ENCODE measurements around the gene POP7.

Gene POP7

DNA sequence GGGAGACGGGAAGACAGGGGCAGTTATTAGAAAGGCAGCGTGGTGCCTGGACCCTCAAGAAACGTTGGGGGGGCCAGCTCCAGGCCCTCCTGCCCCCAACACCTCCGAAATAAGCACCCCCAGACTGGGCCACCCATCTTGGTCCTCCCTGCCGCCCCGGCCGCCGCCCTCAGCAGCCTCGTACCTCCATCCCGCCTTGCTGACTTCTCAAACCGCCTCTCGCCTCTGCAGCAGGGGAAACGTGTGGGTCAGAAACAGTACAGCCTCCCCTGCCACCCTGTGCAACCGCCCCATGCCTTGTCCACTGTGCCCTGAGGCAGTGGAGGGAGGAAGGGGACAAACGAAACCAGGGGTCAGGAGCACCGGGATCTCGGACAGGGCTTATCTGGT lies 19.1 kb upstream of the POP7 start:
- Histone ChIP-seq H3K9me3 (ENCODE audit: control insufficient read depth in 2 of 2, low read length in 2 of 2) (no peaks in the 10 kb centered on the region), H3K4me1 (ENCODE audit: control insufficient read depth, insufficient read depth, low read length) (peaks cover 29% of the 10 kb centered on the region), H3K27ac (ENCODE audit: low read length) (no peak overlapping the region), H3K27me3 (ENCODE audit: control insufficient read depth in 1 of 2, insufficient read depth in 2 of 2, low read length in 2 of 2) (no peaks in the 10 kb centered on the region), H3K9ac (ENCODE audit: low read length in 2 of 2) (no peak overlapping the region), H3K36me3 (ENCODE audit: control insufficient read depth in 2 of 2, insufficient read depth in 2 of 2, low read length in 2 of 2) (peaks cover 36 to 44% of the 10 kb centered on the region in 2 donors), H3K4me3 (ENCODE audit: low read length in 2 of 2) (no peak overlapping the region)

GRCh38 chr7:100687261-100687660 lies 18.7 kb upstream of the POP7 start:
- Histone ChIP-seq H3K4me1 (ENCODE audit: control insufficient read depth, insufficient read depth, low read length) (peaks cover 34% of the 10 kb centered on the region), H3K27me3 (ENCODE audit: control insufficient read depth in 1 of 2, insufficient read depth in 2 of 2, low read length in 2 of 2) (no peaks in the 10 kb centered on the region), H3K36me3 (ENCODE audit: control insufficient read depth in 2 of 2, insufficient read depth in 2 of 2, low read length in 2 of 2) (peaks cover 35 to 43% of the 10 kb centered on the region in 2 donors), H3K9me3 (ENCODE audit: control insufficient read depth in 2 of 2, low read length in 2 of 2) (no peaks in the 10 kb centered on the region), H3K4me3 (ENCODE audit: low read length in 2 of 2) (no peak overlapping the region), H3K27ac (ENCODE audit: low read length) (no peak overlapping the region), H3K9ac (ENCODE audit: low read length in 2 of 2) (no peak overlapping the region)

- Histone ChIP-seq H3K4me3 (ENCODE audit: low read length in 2 of 2) (no peak overlapping the region), H3K36me3 (ENCODE audit: control insufficient read depth in 2 of 2, insufficient read depth in 2 of 2, low read length in 2 of 2) (peaks cover 35 to 43% of the 10 kb centered on the region in 2 donors), H3K27me3 (ENCODE audit: control insufficient read depth in 1 of 2, insufficient read depth in 2 of 2, low read length in 2 of 2) (no peaks in the 10 kb centered on the region), H3K9ac (ENCODE audit: low read length in 2 of 2) (no peak overlapping the region), H3K9me3 (ENCODE audit: control insufficient read depth in 2 of 2, low read length in 2 of 2) (no peaks in the 10 kb centered on the region), H3K27ac (ENCODE audit: low read length) (no peak overlapping the region), H3K4me1 (ENCODE audit: control insufficient read depth, insufficient read depth, low read length) (peaks cover 39% of the 10 kb centered on the region)
These were observed 18.1 kb upstream of the POP7 start for GRCh38 chr7:100687751-100688300.

- Histone ChIP-seq H3K27me3 (ENCODE audit: control insufficient read depth in 1 of 2, insufficient read depth in 2 of 2, low read length in 2 of 2) (no peaks in the 10 kb centered on the region), H3K9ac (ENCODE audit: low read length in 2 of 2) (peak overlapping the region; percentile 5 to 51), H3K36me3 (ENCODE audit: control insufficient read depth in 2 of 2, insufficient read depth in 2 of 2, low read length in 2 of 2) (peaks cover 32 to 42% of the 10 kb centered on the region in 2 donors), H3K4me1 (ENCODE audit: control insufficient read depth, insufficient read depth, low read length) (peaks cover 44% of the 10 kb centered on the region), H3K27ac (ENCODE audit: low read length) (no peak overlapping the region), H3K9me3 (ENCODE audit: control insufficient read depth in 2 of 2, low read length in 2 of 2) (no peaks in the 10 kb centered on the region), H3K4me3 (ENCODE audit: low read length in 2 of 2) (no peak overlapping the region)
These were observed 17.5 kb upstream of the POP7 start for GRCh38 chr7:100688326-100688860.

GRCh38 chr7:100689230-100690135 lies 16.4 kb upstream of the POP7 start:
- peaks cover 44% of the 10 kb centered on the region for H3K4me1 ChIP-seq (ENCODE audit: control insufficient read depth, insufficient read depth, low read length)
- H3K36me3 ChIP-seq (ENCODE audit: control insufficient read depth in 2 of 2, insufficient read depth in 2 of 2, low read length in 2 of 2): peaks cover 26 to 34% of the 10 kb centered on the region in 2 donors
- no peak overlapping the region for H3K27ac ChIP-seq (ENCODE audit: low read length)

DNA sequence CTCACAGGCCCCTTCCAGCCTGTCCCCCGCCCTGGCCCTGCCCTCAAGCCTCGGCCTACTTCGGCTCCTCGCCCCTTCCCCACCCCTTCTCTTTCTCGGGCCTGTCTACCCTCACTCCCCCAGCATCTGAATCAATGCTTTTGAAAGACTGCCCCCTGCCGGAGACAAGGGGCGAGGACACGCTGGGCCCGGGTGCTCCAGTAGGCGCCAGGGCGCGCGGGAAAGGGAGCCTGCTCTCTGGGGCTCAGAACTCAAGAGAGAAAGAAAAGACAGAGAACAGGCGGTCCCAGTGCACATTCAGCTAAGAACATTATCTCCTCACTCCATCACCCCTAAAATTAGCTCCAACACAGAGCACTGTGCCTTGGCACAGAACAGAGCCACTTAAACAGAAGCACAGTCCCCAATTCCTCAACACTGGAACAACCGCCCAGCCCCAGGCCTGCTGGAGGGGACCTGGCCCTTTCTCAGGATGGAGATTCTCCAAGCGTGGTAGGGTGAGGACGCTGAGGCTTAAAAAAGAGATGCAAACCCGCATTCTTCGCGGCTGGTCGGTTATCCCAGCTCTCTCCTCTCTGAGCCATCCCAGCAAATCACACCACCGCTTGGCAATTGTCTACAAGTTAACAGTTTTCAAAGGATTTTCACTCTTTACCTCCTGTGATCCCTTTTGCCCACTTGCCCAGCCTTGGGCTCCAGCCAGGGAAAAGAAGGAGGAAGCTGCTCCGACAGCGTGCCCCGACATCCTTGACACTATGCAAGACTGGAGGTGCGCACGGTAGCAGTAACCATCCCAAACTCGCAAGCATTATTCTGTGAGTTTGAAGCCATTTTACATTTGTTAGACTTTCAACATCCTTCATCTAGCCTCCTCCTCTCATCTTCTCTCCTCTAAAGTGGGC lies 14.0 kb upstream of the POP7 start:
- Histone ChIP-seq H3K27ac (ENCODE audit: low read length) (peak overlapping the region; percentile 41), H3K4me1 (ENCODE audit: control insufficient read depth, insufficient read depth, low read length) (peaks cover 47% of the 10 kb centered on the region), H3K36me3 (ENCODE audit: control insufficient read depth in 2 of 2, insufficient read depth in 2 of 2, low read length in 2 of 2) (peaks cover 12% of the 10 kb centered on the region in 2 donors), H3K9ac (ENCODE audit: low read length in 2 of 2) (peak overlapping the region; percentile 38 to 42), H3K27me3 (ENCODE audit: control insufficient read depth in 1 of 2, insufficient read depth in 2 of 2, low read length in 2 of 2) (no peaks in the 10 kb centered on the region), H3K9me3 (ENCODE audit: control insufficient read depth in 2 of 2, low read length in 2 of 2) (no peaks in the 10 kb centered on the region), H3K4me3 (ENCODE audit: low read length in 2 of 2) (peak overlapping the region; percentile 78 to 83)

More at GRCh38 chr7:100689230-100690135, 16.4 kb upstream of the POP7 start:
- Histone ChIP-seq H3K9ac (ENCODE audit: low read length in 2 of 2) (peak overlapping the region in 1 of 2 donors; percentile 21), H3K9me3 (ENCODE audit: control insufficient read depth in 2 of 2, low read length in 2 of 2) (no peaks in the 10 kb centered on the region), H3K27me3 (ENCODE audit: control insufficient read depth in 1 of 2, insufficient read depth in 2 of 2, low read length in 2 of 2) (no peaks in the 10 kb centered on the region), H3K4me3 (ENCODE audit: low read length in 2 of 2) (no peak overlapping the region)

DNA sequence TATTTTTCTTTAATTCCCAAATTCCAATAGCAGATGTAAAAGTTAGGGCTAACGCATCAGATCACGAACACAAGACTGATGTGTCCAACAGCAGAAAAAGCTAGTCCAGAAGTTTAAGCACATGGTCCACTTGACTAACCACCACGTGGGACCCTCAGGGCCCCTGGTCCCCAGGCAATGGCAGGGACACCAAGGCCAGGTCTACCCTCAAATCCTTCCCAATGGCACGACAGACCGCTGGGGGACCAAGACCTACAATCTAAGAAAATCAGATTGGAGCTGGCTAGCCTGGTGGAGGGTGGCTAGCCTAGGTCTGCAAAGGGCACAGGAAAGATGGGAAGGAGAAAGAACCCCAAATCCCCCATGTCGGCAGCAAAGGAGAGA lies 13.4 kb upstream of the POP7 start:
- no peaks in the 10 kb centered on the region for H3K27me3 ChIP-seq (ENCODE audit: control insufficient read depth in 1 of 2, insufficient read depth in 2 of 2, low read length in 2 of 2)
- no peak overlapping the region for H3K27ac ChIP-seq (ENCODE audit: low read length)
- peak overlapping the region; percentile 62 to 80 for H3K9ac ChIP-seq (ENCODE audit: low read length in 2 of 2)
- peaks cover 7 to 11% of the 10 kb centered on the region in 2 donors for H3K36me3 ChIP-seq (ENCODE audit: control insufficient read depth in 2 of 2, insufficient read depth in 2 of 2, low read length in 2 of 2)
- peak overlapping the region; percentile 78 to 83 for H3K4me3 ChIP-seq (ENCODE audit: low read length in 2 of 2)
- peaks cover 47% of the 10 kb centered on the region for H3K4me1 ChIP-seq (ENCODE audit: control insufficient read depth, insufficient read depth, low read length)
- H3K9me3 ChIP-seq (ENCODE audit: control insufficient read depth in 2 of 2, low read length in 2 of 2): no peaks in the 10 kb centered on the region

DNA sequence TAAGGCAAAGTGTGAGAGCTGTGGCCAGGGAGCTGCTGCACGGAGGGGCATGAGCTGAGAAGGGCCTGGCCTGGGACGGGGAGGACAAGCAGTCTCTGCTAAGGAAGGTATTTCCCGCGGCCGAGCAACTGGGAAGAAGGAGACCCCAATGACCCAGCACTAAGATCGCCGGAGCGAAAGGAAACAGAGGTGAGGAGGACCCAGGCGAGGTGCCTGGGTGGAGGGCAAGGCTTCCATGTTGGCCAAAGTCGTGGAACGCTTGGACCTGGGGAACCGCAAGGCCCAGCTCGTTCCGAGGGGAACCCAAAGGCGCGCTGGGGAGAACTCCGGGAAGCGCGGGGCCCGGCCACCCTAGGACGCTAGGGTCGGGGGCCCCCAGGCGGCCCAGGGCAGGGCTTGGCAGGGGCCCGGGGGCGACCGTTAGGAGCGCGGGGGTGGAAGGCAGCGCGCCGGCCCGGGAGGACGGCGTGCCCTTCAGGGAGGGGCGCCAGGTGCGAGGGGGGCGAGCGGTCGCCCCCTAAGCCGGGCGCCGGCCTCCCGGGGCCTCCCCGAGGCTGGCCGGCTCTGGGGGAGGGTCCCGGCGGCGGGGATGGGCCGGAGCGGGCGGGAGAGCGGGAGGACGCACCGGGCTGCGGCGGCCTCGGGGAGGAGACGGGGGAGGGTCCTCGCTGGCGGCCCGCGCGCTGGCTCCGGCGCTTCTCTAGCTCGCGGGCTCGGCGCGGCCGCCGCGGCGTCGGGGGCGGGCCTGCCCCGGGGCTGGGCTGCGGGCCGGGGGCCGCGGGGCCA lies 12.4 kb upstream of the POP7 start:
- H3K4me1 ChIP-seq (ENCODE audit: control insufficient read depth, insufficient read depth, low read length): peaks cover 45% of the 10 kb centered on the region
- no peaks in the 10 kb centered on the region for H3K27me3 ChIP-seq (ENCODE audit: control insufficient read depth in 1 of 2, insufficient read depth in 2 of 2, low read length in 2 of 2)

GRCh38 chr7:100694098-100694745 lies 11.7 kb upstream of the POP7 start, which contains the start of gene GIGYF1:
TSS of gene GIGYF1 (minus strand) at chr7:100694250. CDS start at chr7:100688238, 6,012 bp downstream.
- H3K9me3 ChIP-seq (ENCODE audit: control insufficient read depth in 2 of 2, low read length in 2 of 2): no peaks in the 10 kb centered on the region
- peak within 1 kb of the TSS; percentile 62 to 80 for H3K9ac ChIP-seq (ENCODE audit: low read length in 2 of 2)
- H3K27ac ChIP-seq (ENCODE audit: low read length): peak within 1 kb of the TSS; percentile 37
- H3K4me1 ChIP-seq (ENCODE audit: control insufficient read depth, insufficient read depth, low read length): peaks cover 41% of the 10 kb centered on the region
- peaks cover 0 to 3% of the 10 kb centered on the region in 2 donors for H3K36me3 ChIP-seq (ENCODE audit: control insufficient read depth in 2 of 2, insufficient read depth in 2 of 2, low read length in 2 of 2)
- peak within 1 kb of the TSS; percentile 78 to 83 for H3K4me3 ChIP-seq (ENCODE audit: low read length in 2 of 2)
- no peaks in the 10 kb centered on the region for H3K27me3 ChIP-seq (ENCODE audit: control insufficient read depth in 1 of 2, insufficient read depth in 2 of 2, low read length in 2 of 2)

More for the DNA sequence above, 12.4 kb upstream of the POP7 start:
- H3K27ac ChIP-seq (ENCODE audit: low read length): peak overlapping the region; percentile 37
- H3K9me3 ChIP-seq (ENCODE audit: control insufficient read depth in 2 of 2, low read length in 2 of 2): no peaks in the 10 kb centered on the region
- peaks cover 3 to 6% of the 10 kb centered on the region in 2 donors for H3K36me3 ChIP-seq (ENCODE audit: control insufficient read depth in 2 of 2, insufficient read depth in 2 of 2, low read length in 2 of 2)
- peak overlapping the region; percentile 78 to 83 for H3K4me3 ChIP-seq (ENCODE audit: low read length in 2 of 2)
- H3K9ac ChIP-seq (ENCODE audit: low read length in 2 of 2): peak overlapping the region; percentile 62 to 80
